Activated CD4-positive, alpha-beta T cell treated with anti-CD3 and anti-CD28 coated beads, Interleukin-2, amount 10 ng/mL, durations not matched to agents 24 days and 14 days (primary cell): ENCODE results near the gene AIMP2. TPM values are rescaled to one million over a fixed set of nuclear protein-coding genes. Genes with fewer than 3 reads are reported as not detected.
"Not testable (repeated sequence)": the region's sequence is repeated elsewhere in the genome, so short reads cannot be mapped to it uniquely, and the experiment has no call there.

Source experiments
- DNase-seq: peaks from one replicate; pipeline ENCODE4 v3.0.0; 2022
- H3K27ac Mint-ChIP-seq: one replicate; pipeline ENCODE4 v1.8.0; 2022; ENCODE audit warnings: mild to moderate bottlenecking, mixed read lengths
- H3K27me3 Mint-ChIP-seq: one replicate; pipeline ENCODE4 v1.8.0; 2022; ENCODE audit warnings: mixed read lengths
- H3K36me3 Mint-ChIP-seq: one replicate; pipeline ENCODE4 v1.8.0; 2022; ENCODE audit warnings: low read depth, mild to moderate bottlenecking, mixed read lengths
- H3K4me1 Mint-ChIP-seq: one replicate; pipeline ENCODE4 v1.8.0; 2021; ENCODE audit warnings: mixed read lengths
- H3K4me3 Mint-ChIP-seq: one replicate; pipeline ENCODE4 v1.8.0; 2022; ENCODE audit warnings: mild to moderate bottlenecking, moderate library complexity, mixed read lengths
- H3K9me3 Mint-ChIP-seq: one replicate; pipeline ENCODE4 v1.8.0; 2021; ENCODE audit warnings: mixed read lengths
- intact Hi-C: fragments of 100-400 bp; cut with micrococcal nuclease; formaldehyde crosslinking; loops from one replicate; pipeline ENCODE4 v1.15.1; 2023
- total RNA-seq: library from RNA; stranded (reverse); gene quantifications from 2 replicates; pipeline ENCODE4 v1.2.3, GENCODE V29; 2022

Gene AIMP2
- total RNA-seq, 1 donor from 2014 or later = 86.2 TPM

DNA sequence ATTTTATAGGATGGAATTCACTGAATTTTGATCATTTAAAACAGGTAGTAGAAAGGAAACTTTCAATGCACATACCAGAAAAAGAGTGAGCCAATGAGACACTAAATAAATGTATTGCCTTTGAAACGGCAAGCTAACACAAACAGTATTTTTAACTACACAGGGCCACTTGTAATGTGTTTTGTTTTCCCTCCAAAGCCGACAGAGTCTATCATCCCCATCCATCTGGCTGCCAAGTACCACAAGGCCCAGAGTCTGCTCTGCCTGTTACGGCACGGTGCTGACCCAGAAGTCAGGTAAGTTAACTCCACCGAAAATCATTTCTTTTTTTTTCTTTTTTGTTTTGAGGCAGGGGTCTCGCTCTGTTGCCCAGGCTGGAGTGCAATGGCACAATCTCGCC, 23.6 kb downstream of the AIMP2 start:
- H3K4me3 Mint-ChIP-seq = no peak overlapping the region
- DNase-seq = no peak
- peaks cover 5% of the 10 kb centered on the region for H3K4me1 Mint-ChIP-seq
- H3K9me3 Mint-ChIP-seq = no peaks in the 10 kb centered on the region
- no peak overlapping the region for H3K27ac Mint-ChIP-seq
- H3K27me3 Mint-ChIP-seq = no peaks in the 10 kb centered on the region
- intact Hi-C loops = no loop called here
- H3K36me3 Mint-ChIP-seq = peaks cover 61% of the 10 kb centered on the region

DNA sequence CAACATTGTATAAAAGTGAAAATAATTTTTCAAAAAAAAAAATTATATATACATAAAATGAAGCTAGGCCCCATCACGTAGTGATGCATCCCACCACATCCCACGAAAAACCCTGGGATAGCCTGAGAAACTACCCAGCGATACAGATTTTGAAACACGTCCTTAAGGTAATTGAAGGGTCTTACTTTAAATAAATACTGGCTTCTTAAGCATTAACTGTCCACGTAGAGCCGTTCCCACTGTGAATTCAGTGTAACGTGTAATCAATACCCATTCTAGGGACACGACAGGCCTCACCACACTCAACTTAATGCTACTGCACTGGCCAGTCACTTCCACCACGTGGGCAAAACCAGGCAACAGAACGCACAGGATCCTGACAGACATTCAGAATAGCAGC, 26.1 kb downstream of the AIMP2 start:
- intact Hi-C loops = no loop called here
- Mint-ChIP-seq H3K36me3 (peaks cover 56% of the 10 kb centered on the region), H3K4me3 (no peak overlapping the region)

DNA sequence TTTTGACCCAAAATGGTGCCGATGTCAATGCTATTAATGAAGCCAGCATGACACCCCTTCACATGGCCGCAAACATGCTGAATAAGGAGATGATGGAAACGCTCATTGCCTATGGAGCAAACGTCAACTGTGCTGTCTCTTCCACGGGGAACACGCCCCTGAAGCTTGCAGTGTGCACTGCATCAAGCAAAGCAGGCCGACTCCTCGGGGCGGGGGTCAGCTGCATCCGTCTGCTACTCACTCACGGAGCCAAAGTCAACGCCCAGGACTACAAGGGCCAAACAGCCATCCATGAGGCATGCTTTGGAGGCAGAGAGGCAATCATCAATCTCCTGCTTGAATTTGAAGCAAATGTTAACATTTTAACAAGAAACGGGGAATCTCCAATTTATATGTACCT, 26.6 kb downstream of the AIMP2 start:
- Mint-ChIP-seq H3K9me3 (no peaks in the 10 kb centered on the region), H3K4me3 (no peak overlapping the region), H3K27me3 (no peaks in the 10 kb centered on the region), H3K4me1 (peaks cover 2% of the 10 kb centered on the region), H3K27ac (no peak overlapping the region), H3K36me3 (peaks cover 58% of the 10 kb centered on the region)
- no peak for DNase-seq
- intact Hi-C loops = no loop called here

More for the DNA sequence above, 26.1 kb downstream of the AIMP2 start:
- H3K27ac Mint-ChIP-seq = no peak overlapping the region
- no peak for DNase-seq
- H3K27me3 Mint-ChIP-seq = no peaks in the 10 kb centered on the region
- no peaks in the 10 kb centered on the region for H3K9me3 Mint-ChIP-seq
- peaks cover 2% of the 10 kb centered on the region for H3K4me1 Mint-ChIP-seq

DNA sequence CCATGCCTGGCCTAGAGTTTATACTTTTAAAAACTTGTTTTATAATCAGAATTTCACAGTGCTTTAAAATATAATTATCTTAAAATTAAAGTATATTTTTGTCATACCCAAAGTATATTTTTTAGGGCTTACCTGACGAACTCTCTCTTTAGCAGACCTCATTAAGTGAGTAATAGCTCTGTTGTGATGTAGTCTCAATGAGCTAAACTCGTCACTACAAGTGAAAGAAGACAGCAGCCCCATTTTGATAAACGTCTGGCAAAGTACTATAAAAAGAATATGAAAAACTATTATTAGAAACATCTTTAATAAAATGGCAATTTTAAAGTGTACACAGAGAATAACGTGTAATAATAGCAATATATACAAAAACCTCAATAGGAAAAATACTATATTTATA, 40.7 kb downstream of the AIMP2 start:
- intact Hi-C loops = no loop called here
- no peaks in the 10 kb centered on the region for H3K27me3 Mint-ChIP-seq
- H3K27ac Mint-ChIP-seq = no peak overlapping the region
- peaks cover 32% of the 10 kb centered on the region for H3K36me3 Mint-ChIP-seq
- no peaks in the 10 kb centered on the region for H3K4me1 Mint-ChIP-seq
- DNase-seq = no peak
- no peaks in the 10 kb centered on the region for H3K9me3 Mint-ChIP-seq
- no peak overlapping the region for H3K4me3 Mint-ChIP-seq

DNA sequence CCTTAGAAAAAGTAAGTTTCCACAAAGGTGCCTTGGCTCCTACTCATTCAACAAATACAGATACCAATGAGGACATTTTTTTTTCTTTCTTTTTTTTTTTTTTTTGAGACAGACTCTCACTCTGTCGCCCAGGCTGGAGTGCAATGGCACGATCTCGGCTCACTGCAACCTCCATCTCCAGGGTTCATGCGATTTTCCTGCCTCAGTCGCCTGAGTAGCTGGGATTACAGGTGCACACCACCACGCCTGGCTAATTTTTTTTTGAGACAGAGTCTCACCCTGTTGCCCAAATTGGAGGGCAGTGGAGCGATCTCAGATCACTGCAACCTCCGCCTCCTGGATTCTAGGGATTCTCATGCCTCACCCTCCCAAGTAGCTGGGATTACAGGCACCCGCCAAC, 42.1 kb downstream of the AIMP2 start:
- DNase-seq, intact Hi-C loops, H3K9me3 Mint-ChIP-seq, H3K4me3 Mint-ChIP-seq, H3K27me3 Mint-ChIP-seq, H3K4me1 Mint-ChIP-seq, H3K27ac Mint-ChIP-seq: not testable (repeated sequence)
- H3K36me3 Mint-ChIP-seq = peaks cover 29% of the 10 kb centered on the region

DNA sequence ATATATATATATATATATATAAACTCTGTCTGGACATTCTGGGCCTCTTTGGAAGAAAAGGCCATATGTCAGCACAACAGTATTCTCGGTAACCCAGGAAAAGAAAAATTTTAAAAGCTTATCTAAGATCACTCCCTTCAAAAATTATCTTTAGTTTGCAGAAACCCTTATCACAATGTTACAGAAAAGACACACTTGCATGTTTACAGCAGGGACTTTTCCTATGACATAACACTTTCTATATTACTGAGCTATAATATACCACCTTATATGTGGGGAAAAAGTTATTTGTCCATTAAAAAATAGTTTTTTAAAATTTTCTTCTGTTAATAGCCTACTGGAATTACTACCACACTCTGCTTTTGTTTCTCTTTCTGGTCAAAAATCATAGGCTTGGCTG, 47.5 kb downstream of the AIMP2 start:
- Mint-ChIP-seq H3K9me3 (no peaks in the 10 kb centered on the region), H3K4me3 (no peak overlapping the region), H3K4me1 (peaks cover 17% of the 10 kb centered on the region), H3K27ac (no peak overlapping the region), H3K27me3 (no peaks in the 10 kb centered on the region), H3K36me3 (peaks cover 16% of the 10 kb centered on the region)
- no peak for DNase-seq
- intact Hi-C loops = no loop called here

DNA sequence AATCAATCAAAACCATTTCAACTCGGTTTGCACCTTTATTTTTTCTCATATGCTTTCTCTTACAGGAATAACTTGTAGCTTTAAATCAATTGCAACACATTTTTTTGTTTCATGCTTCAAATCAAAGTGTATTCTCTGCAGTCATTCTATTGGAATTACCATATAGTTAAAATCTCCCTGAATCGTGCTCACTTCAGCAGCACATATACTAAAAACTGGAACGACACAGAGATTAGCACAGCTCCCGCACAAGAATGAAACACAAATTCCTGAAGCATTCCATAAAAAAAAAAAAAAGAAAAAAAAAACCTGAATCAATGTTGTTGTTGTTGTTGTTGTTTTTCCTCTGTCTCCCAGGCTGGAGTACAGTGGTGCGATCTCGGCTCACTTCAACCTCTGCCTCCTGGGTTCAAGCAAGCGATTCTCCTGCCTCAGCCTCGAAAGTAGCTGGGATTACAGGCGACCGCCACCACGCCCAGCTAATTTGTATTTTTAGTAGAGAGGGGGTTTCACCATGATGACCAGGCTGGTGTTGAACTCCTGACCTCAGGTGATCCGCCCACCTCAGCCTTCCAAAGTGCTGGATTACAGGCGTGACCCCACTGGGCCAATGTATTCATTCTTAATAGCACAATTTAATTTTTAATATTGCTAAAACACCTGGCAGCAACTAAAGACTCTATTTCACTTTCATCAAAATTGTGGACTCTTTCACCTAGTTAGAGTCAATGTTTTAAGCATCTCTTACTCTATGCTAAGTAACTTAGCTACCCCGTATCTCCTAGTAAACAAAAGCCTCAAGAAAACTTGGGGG, 48.5 kb downstream of the AIMP2 start:
- H3K27ac Mint-ChIP-seq = peak overlapping the region; percentile 100
- peaks cover 17% of the 10 kb centered on the region for H3K4me1 Mint-ChIP-seq
- H3K9me3 Mint-ChIP-seq = no peaks in the 10 kb centered on the region
- H3K4me3 Mint-ChIP-seq = peak overlapping the region; percentile 97
- H3K36me3 Mint-ChIP-seq = peaks cover 14% of the 10 kb centered on the region
- intact Hi-C loops = no loop called here
- no peak for DNase-seq
- no peaks in the 10 kb centered on the region for H3K27me3 Mint-ChIP-seq

DNA sequence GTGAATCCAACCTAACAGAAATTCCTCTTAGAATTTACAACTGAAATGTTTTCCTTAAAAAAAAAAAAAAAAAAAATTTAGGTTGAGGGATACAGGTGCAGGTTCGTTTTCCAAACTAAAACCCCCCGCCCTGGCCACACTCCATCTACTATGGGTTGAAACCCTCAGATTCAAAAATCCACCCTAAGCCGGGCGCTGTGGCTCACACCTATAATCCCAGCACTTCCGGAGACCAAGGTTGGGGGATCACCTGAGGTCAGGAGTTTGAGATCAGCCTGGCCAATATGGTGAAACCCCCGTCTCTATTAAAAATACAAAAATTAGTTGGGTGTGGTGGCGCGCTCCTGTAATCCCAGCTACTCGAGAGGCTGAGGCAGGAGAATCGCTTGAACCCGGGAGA, 50.9 kb downstream of the AIMP2 start:
- H3K36me3 Mint-ChIP-seq, H3K27me3 Mint-ChIP-seq, H3K4me3 Mint-ChIP-seq, DNase-seq, intact Hi-C loops, H3K9me3 Mint-ChIP-seq, H3K27ac Mint-ChIP-seq: not testable (repeated sequence)
- peaks cover 17% of the 10 kb centered on the region for H3K4me1 Mint-ChIP-seq

DNA sequence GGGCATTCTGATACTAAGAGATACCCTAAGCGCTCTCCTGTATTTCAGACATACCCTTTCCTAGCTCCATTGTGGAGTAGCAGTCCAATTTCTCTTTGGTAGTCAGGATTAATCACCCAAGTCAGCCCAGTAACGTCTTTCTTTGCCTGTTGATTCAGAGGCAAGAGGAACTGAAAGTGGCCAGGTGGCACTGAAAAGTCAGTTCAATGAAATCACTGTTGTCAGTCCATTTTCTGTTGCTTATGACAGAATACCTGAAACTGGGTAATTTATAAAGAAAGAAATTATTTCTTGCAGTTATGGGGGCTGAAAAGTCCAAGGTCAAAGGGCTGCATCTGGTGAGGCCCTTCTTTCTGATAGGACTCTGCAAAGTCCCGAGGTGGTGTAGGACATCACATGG, 62.3 kb downstream of the AIMP2 start:
- DNase-seq = no peak
- H3K27me3 Mint-ChIP-seq = no peaks in the 10 kb centered on the region
- no peaks in the 10 kb centered on the region for H3K36me3 Mint-ChIP-seq
- no peak overlapping the region for H3K4me3 Mint-ChIP-seq
- no peaks in the 10 kb centered on the region for H3K4me1 Mint-ChIP-seq
- H3K27ac Mint-ChIP-seq = no peak overlapping the region
- intact Hi-C loops = no loop called here
- H3K9me3 Mint-ChIP-seq = no peaks in the 10 kb centered on the region

Other genes with a start within 250 kb of the AIMP2 start
- 41.0 and 41.1 TPM in 2 replicates for gene RNF216, start 227.6 kb upstream of the AIMP2 start, total RNA-seq
- gene OCM, start 128.5 kb upstream of the AIMP2 start, total RNA-seq = not detected in 2 replicates
- 108 and 124 TPM in 2 replicates for gene CCZ1, start 110.5 kb upstream of the AIMP2 start, total RNA-seq
- gene RSPH10B, start 38.6 kb upstream of the AIMP2 start, total RNA-seq = 0.49 TPM in 1 of 2 replicates, not detected in the other
- 23.6 and 24.1 TPM in 2 replicates for gene PMS2, start 223 bp upstream of the AIMP2 start, total RNA-seq
- 0.31 and 0.58 TPM in 2 replicates for gene ANKRD61, start 22.1 kb downstream of the AIMP2 start, total RNA-seq
- 105 and 108 TPM in 2 replicates for gene EIF2AK1, start 49.9 kb downstream of the AIMP2 start, total RNA-seq
- 16.6 and 17.0 TPM in 2 replicates for gene USP42, start 95.7 kb downstream of the AIMP2 start, total RNA-seq